HG03565 (cell line): ENCODE measurements around the gene MPV17L.
"Not testable (repeated sequence)": the region's sequence is repeated elsewhere in the genome, so short reads cannot be mapped to it uniquely, and the experiment has no call there.

ENCODE experiments used
- ATAC-seq: cut with Tn5 transposase; IDR thresholded peaks from one replicate; pipeline ENCODE4 v1.9.1; 2021; ENCODE audit warnings: mild to moderate bottlenecking, moderate library complexity; ENCODE audit not compliant: unreplicated experiment

MPV17L gene

DNA sequence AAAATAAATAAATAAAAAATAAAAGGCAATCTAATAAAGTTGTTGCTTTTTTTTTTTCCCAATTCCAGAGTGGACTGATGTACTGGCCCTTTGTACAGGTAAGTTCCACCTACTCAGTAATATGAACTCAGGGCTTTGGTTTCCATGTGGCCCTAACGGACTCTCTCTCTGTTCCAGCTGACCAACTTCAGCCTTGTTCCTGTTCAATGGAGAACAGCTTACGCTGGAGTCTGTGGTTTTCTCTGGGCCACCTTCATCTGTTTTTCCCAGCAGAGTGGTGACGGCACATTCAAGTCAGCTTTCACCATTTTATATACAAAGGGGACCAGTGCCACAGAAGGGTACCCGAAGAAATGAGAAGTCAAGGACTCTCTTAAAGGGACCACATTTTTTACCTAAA lies 12.2 kb downstream of the MPV17L start:
- not testable (repeated sequence) for ATAC-seq

- ATAC-seq: not testable (repeated sequence)
These were observed 13.9 kb downstream of the MPV17L start for GRCh38 chr16:15409476-15409875.

DNA sequence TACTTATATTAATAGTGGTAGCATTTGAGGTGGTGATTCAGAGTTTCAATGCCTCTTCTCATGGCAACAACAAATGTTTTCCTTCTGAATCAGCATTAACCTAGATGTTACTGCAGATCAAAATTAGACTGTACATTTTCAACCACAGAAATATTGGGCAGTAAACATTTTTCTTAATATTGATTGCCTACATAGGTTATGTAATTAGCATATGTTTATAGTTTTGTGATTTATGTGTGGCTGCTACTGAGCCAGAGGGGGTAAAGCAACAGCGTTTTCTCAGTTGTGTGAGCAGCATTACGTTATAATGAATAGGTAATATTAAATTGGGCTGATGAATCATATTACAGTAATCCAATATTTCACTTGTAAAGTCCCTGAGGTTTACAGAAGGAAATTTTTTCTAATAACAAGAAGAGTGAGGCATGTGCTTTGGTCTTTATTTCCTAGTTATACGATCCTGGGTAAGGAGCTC lies 20.0 kb downstream of the MPV17L start:
- ATAC-seq: no peak

DNA sequence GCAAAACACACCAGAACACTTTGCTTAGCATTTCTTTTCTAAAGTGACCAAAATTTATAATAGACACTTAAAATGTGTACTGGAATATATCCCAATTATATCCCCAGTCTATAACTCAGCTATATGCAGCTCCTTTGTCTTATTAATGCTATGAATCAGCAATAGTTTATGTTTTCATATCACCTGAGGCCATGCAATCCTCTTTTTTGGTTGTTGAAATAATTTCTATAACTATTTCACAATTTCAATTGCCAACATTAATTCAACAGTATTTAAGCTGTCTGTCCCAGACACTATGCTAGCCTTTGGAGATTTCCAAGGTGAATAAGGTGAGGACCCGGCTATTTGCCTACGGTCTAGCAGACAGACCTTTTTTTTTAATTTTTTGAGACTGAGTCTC lies 21.6 kb downstream of the MPV17L start:
- no peak for ATAC-seq

DNA sequence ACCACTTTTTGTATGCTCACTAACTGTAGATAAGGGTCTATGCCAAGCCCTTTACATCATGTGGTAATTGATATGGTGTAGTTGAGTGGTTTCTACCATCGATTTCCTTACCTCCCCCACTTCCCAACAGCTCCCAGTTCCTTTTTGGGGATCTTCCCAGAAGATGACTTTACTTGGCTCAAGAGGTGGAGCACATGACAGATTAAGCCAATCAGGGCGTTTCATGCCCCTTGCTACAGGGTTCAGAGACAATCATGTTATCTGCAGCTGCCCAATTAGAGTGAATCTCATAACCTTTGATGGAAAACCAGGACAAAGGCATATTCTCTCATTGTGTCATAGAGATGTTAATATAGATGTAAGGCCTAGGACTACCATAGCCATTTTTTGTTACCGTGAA lies 22.7 kb downstream of the MPV17L start:
- no peak for ATAC-seq

GRCh38 chr16:15421696-15422095 lies 26.1 kb downstream of the MPV17L start:
- not testable (repeated sequence) for ATAC-seq

DNA sequence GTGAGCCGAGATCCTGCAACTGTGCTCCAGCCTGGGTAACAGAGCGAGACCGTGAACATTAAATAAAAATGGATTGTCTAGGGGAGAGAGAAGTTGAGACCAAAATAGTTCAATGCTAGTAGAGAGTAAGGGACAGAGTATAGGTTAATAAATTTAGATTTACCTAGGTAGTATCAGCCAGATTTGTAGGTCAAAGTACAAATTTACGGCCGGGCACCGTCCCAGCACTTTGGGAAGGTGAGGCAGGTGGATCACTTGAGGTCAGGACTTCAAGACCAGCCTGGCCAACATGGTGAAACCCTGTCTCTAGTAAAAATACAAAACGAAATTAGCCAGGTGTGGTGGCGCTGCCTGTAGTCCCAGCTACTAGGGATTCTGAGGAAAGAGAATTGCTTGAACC lies 26.7 kb downstream of the MPV17L start:
- ATAC-seq: no peak

DNA sequence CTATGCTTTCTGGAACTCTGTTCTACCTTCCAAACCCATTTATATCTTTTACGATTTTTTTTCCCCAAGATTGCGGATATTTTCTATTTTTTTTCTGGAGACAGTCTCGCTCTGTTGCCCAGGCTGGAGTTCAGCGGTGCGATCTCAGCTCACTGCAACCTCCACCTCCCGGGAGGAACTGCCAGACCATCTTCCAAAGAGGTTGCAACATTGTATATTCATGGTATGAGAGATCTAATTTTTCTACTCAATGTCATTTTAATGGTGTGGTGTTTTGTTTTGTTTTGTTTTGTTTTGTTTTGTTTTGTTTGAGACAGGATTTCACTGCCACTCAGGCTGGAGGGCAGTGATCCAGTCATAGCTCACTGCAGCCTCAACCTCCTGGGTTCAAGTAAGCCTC lies 30.3 kb downstream of the MPV17L start:
- ATAC-seq: no peak

- ATAC-seq: no peak
These were observed 31.2 kb downstream of the MPV17L start for GRCh38 chr16:15426796-15427195.

DNA sequence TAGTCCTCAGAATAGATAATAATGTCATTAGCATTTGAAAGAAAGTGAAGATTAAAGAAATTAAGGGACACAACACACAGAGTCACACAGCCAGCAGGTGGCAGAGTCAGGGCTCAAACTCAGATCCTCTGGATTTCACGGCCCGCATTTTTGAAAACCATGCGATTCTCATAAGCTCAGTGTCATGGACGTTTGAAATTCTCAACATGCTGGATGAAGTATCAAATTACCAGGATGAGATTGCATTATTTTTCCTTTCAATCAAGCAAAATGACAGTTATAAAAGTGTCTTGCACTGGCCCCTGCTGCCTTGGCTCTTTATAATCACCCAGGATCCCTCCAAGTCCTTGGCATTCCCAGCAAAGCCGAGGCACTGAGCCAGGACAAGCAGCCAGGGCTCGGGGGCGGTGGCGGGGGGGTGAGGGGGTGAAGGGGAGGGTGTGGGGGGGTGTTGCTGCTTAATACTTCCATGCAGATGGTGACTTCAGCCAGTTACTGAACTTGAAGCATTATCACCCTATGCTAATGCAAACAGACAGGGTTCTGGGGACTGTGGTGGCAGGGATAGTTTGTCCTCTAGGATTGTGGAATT lies 32.2 kb downstream of the MPV17L start:
- no peak for ATAC-seq

- not testable (repeated sequence) for ATAC-seq
These were observed 35.3 kb downstream of the MPV17L start for GRCh38 chr16:15430884-15431283.

DNA sequence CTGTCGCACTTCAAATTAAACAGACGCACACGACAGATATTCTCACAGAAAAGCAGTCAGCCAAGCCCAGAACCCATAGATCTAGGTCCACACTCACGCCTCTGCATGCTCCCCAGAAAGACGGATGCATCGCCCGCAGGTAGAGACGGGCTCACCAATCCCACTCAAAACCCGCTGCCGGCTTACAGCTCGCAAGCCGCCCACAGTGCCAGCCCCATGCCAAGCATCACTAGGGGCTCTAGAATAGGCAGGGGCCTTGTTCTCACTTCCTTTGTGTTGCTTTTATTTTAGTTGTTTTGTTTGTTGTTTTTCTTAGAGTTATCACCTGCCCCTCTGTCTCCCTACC lies 38.5 kb downstream of the MPV17L start:
- ATAC-seq: no peak

GRCh38 chr16:15434425-15435215 lies 39.1 kb downstream of the MPV17L start, which contains the start of gene BMERB1:
TSS of gene BMERB1 (plus strand) at chr16:15434588. CDS start at chr16:15434654, 66 bp downstream.
- no peak for ATAC-seq

DNA sequence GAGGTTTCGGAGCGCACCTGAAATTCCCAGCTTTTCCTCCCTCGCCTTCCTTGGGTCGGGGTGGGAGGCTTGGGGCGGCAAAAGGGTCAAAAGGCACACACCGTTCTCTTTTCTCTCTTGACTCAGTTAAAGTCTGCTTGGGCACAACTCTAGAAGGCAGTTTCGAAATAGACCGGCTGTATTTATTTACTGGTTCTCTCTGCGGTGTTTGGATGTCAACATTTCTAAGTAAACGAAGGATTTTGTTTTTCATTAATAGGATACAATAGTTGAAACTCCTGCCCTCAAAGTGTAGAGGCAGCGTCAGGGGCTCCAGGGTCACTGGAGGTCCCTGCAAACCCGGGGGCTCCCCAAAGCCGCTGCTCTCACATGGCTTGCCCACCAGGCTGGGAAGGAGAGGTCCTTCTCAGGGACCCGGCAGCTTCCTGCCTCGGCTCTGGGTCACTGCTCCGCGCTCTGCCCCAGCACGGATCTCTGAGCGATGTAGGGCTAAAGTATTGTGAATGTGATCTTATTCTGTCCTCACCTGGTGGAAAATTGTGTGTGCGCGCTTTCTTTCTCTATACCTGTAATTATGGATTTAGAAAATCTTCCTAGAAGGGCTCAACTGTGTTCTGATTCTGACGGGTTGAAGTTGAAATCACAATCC lies 39.8 kb downstream of the MPV17L start:
- no peak for ATAC-seq

- ATAC-seq: no peak
These were observed 43.5 kb downstream of the MPV17L start for GRCh38 chr16:15439102-15439501.

DNA sequence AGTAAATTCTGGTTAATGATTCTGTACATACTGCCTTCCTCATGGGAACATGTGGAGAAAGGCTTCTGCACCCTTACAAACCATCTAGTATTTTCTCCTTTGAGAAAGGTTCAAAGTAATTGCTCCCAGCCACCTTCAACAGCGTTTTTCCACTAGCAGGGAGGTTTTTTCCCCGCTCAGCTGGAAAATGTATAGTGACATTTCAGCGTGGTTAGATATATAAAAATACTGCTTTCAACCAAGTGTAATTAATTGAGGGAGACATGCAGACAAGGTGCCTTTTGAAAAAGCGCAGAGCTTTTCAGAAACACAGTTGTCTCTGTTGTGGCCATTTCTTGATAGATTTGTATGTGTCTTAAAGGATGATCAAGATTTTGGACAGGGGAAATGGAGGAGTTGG lies 44.0 kb downstream of the MPV17L start:
- ATAC-seq: no peak

- ATAC-seq: no peak
These were observed 45.3 kb downstream of the MPV17L start for GRCh38 chr16:15440852-15441251.

- ATAC-seq: not testable (repeated sequence)
These were observed 46.6 kb downstream of the MPV17L start for GRCh38 chr16:15442140-15442539.

DNA sequence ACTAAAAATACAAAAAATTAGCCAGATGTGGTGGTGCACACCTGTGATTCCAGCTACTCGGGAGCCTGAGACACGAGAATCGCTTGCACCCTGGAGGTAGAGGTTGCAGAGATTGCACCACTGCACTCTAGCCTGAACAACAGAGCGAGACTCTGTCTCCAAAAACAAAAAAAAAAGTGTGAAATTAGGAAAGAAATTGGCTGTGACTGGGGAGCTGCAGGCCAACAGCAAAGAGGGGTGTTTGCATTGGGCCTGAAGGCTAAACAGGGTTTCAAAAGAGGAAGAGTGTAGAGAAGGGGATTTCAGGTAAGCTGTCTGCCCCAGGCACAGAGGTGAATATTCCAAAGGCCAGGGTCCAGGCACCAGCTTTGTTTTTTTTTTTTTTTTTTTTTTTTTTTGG lies 48.2 kb downstream of the MPV17L start:
- ATAC-seq: no peak

- ATAC-seq: no peak
These were observed 48.7 kb downstream of the MPV17L start for GRCh38 chr16:15444264-15444663.

GRCh38 chr16:15445450-15445849 lies 49.9 kb downstream of the MPV17L start:
- ATAC-seq: no peak

GRCh38 chr16:15446901-15447300 lies 51.3 kb downstream of the MPV17L start:
- ATAC-seq: no peak
